Globus pallidus (tissue), 1 donor: ENCODE data around the gene TSPAN17.

Experiments used
- DNase-seq: peaks from one replicate; pipeline ENCODE4 v3.0.0-alpha.2; 2015; ENCODE audit warnings: low spot score

Gene TSPAN17

DNA sequence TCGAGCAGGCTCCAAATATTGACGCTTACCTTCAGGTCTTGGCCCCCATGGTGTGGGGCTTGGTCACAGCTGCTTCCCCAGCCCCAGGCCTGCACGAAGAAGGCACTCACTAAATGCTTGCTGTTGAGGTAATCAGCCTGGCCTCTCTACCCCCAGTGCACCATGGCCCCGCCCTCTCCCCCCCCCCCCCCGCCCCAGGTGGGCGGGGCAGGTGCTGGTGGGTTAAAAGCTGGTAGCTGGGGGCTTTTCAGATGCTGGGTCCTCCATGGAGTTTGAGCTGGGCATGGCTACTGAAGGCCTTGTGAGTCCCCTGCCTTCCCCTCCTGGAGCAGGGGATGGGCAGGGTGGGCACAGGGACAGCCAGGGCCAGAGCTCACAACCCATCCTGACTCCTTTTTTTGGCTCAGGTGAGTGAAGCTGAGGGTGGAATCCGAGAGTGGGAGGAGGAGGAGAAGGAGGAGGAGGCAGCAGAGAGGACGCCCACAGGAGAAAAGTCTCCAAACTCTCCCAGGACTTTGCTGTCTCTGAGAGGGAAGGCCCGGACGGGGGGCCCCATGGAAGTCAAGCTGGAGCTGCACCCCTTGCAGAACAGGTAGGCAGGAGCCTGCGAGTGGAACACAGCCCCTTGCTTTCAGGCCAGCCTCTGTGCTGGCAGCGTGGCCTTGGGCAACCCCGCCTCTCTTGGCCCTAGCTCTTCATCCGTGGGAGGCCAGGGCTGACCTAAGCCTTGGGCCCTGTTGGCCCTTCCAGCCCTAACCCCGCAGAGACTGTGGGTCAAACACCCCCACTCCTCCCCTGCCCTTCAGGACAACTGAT lies 4.4 kb upstream of the TSPAN17 start:
- no peak for DNase-seq

DNA sequence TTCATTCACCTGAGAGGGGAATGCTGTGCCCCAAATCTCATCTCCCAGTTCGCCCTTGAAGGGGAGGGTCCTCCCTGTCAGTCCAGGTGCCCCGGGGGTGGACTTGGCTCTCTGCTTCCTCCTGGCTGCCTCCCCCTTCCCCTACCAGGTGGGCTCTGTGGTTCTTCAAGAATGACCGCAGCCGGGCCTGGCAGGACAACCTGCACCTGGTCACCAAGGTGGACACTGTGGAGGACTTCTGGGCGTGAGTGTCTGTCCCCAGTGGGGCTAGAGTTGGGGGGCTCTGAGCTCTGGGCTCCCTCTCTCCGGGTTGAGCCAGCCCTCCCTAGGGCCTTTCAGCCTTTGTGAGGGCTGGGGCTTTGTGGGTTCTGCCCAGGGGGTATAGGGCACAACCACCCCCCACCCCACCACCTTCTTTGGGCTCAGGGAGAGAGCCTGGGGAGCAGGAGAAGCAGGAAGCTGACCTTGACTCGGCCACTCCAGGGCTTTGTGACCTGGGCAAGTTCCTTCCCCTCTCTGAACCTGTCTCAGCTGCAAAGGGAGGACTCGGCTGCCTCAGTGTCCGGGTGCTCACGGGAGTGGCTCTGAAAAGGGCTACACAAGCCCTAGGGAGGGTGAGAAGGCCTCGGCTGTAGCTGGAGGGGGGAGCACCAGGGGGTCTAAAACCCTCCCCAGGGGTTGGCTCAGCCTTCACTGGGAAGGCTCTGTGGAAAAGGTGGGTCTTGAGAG lies 3.6 kb upstream of the TSPAN17 start:
- DNase-seq: no peak

- DNase-seq: no peak
Measured at GRCh38 chr5:176644294-176644693, 3.0 kb upstream of the TSPAN17 start.

DNA sequence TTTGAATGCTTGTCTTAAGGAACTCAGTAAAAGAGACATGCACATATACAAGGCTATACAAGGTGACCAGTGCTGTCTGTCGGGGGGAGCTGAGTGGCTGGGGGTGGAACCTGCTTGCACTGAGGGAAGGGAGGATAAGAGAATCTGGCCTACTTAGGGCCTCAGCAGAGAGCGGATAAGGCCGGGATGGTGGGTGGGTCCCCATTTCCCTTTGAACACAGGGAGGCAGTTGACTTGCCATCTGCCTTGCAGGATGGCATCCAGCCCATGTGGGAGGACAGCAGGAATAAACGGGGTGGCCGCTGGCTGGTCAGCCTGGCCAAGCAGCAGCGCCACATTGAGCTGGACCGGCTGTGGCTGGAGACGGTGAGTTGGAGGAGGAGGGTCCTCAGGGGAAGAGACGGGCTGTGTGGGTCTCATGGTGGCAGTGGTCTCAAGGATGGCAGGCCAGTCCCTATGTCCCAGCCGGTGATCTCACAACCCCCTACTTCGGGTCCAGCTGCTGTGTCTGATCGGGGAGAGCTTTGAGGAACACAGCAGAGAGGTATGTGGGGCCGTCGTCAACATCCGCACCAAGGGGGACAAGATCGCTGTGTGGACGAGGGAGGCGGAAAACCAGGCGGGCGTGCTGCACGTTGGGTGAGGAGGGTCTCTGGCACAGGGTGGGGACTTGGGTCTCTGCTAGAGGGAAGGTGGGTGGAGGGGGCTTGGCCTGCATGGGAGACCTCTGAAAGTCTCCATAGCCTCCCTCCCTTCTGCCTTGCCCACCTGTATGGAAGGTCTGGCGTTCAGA lies 2.2 kb upstream of the TSPAN17 start:
- no peak for DNase-seq

- no peak for DNase-seq
Measured at GRCh38 chr5:176646049-176646706, 1.1 kb upstream of the TSPAN17 start.

- no peak for DNase-seq
Measured at GRCh38 chr5:176646707-176647029, 616 bp upstream of the TSPAN17 start.

DNA sequence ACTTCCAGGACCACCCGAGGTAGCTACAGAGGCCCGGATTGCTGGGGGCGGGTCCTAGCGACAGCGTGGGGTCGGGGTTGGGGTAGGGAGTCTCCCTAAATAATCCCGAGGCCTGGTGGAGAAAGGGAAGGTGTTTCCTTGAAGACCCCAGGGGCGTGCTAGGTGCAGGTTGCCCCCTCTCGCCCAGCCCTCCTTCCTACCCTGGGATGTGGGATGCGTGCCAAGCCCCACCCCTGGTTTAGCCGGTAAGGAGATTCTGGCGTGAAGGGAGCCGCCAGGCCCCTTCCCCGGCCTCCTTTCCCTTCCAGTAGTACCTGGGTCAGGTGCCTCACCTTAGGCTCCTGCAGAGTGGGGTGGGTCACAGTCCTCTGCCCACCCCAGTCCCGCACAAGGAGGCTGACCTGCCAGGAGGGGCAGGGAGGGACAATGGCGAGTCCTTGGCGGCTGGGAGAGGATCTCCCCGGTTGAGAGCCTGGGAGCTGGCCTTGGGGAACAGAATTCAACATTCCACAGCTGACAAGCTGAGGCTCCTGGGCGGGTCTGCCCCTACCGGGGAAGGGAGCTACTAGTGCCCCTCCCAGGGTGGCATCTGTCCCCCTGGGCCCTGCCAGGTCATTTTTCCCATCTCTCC lies 674 bp downstream of the TSPAN17 start:
- DNase-seq: no peak

DNA sequence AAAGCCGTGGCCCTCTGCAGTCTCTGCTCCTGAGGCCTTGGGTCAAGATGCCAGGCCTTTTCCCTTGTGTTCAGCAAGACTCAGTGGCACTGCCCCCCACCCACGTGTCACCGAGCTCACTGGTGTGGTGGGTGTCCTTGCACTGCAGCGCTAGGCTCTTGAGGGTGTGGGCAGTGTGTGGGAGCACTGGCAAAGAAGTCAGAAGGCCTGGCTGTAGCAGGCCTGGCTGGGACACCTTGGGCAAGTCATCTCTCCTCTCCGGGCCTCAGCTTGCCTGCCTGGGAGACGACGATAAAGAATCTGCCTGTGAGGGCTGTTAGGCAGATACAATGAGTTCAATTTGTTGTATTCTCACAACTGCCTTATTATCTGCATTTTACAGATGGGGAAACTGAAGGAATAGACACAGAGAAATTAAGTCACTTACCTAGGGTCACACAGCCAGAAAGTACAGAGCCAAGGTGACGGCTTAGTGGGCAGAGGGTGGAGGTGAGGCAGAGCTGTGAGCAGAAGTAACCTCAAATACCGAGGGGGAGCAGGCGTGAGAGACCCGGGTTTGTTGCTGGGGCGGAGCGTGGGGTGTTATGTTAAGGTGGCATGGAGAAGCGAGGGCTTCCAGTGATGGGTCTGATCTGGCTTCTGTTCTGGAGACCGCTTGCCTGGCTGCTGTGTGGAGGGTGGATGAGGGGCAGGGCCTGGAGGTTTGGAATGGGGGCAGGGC lies 1.4 kb downstream of the TSPAN17 start:
- DNase-seq: no peak

DNA sequence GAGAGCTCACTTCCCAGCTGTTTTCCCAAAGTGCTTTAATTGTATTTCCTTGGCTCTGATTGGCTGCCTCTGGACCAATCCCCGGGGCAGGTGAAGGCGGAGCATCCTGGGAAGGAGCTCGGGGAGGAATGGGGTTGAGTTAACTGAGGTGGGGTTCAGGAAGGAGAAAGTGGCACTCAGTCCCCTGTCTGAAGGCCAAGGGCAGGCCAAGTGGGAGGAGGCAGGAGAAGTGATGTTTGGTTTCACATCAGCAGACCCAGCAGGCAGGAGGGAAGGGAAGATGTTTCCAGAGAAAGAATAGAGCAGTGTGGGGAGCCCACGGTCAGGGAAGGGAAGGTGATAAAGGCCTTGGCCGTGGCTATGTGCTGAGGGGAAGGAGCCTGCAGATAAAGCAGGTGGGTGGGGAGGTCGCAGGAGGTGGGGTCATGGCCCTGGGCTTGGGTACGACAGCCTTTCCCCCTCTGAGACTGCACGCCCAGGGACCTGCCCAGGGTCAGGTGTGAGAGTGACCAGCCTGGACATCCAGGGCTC lies 3.1 kb downstream of the TSPAN17 start:
- no peak for DNase-seq

GRCh38 chr5:176651472-176651980 lies 4.2 kb downstream of the TSPAN17 start:
- DNase-seq: no peak

- no peak for DNase-seq
Measured at GRCh38 chr5:176652136-176652535, 4.9 kb downstream of the TSPAN17 start.

DNA sequence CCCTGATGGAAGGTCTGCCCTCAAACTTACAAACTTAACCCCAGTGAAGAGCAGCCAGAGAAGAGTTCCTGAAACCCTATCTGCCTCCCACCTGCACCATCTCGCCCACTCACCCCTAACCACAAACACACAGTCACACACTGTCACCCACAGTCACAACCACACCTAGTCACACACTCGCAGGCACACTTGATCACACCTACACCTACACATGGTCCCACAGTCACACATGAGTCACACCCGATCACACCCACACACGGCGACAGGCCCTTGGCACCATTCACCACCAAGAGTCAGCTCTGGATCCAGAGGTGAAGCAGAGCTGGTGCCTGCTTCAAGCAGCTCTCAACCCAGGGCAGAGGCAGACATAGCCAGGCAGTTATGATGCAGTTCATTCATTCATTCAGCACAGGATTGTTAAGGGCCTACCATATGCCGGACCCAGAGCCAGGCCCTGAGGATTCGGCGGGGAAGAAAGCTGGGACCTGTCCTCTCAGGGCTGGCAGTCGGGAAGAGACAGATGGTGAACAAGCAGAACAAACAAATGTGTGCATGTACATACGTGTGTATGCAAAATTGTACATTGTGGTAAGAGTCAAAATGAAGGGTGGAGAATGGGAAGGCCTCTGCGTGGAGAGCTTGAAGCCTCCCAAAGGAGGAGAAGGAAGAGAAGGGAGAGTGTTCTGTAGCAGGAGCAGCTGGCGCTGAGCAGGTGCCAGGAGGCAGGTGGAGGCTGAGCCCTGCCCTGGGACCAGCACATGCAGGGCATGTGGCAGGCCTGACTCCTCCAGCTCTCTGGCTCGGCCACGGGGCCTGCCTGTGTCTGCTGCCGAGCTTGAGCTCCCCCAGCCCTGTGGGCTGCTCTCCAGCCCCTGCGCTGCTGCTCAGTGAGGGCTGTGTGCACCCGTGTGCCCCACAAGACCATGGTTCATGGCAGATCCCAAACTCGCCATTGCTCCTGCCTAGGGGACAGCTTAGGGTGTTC lies 6.4 kb downstream of the TSPAN17 start:
- no peak for DNase-seq

DNA sequence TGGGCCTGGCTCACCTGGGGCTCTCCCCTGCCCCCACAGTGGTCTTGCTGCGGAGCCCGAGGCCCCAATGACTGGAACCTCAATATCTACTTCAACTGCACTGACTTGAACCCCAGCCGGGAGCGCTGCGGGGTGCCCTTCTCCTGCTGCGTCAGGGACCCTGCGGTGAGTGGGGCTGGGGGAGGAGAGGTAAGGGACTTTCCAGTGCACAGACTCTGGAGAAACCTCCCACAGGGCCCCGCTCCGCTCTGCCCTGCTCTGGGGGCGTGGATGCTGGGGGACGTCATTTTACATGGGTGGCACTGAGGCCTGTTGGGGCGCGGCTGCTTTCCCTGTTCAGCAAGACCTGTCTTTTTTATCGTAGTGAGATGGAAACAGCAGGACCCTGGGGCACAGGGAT lies 7.6 kb downstream of the TSPAN17 start:
- no peak for DNase-seq

- no peak for DNase-seq
Measured at GRCh38 chr5:176656467-176656990, 9.2 kb downstream of the TSPAN17 start.

GRCh38 chr5:176658007-176658599 lies 10.8 kb downstream of the TSPAN17 start:
- peak; percentile 65 for DNase-seq

DNA sequence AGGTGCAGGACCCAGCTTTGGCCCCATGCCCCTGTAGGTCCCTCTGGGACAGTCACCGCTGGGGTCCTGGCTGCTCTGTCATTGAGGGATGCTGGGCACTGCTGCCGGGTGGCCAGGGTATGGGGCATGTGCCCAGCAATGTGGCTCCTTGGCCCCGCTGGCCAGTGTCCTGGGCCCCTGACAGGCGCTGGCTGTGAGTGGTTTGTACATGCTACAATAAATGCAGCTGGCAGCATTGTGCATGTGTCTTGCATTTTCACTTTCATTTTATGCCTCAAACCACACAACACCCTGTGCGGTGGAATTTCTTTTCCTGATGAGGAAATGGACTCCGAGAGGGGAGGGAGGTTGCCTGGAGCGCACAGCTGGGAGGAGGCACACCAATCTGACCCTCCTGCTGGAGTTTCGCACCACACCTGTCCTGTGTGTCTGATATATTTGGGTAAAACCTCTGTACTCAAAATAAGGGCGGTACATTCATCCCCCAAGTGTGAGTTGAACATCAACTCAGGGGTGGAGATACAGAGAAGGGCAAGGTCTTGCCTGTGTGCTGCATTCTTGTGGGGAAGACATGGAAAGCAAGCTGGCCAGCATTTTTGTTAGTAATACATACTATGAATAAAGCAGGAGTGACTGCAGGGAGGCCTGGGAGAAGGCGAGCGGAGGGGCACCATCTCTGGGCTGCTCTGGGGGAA lies 11.7 kb downstream of the TSPAN17 start:
- no peak for DNase-seq

DNA sequence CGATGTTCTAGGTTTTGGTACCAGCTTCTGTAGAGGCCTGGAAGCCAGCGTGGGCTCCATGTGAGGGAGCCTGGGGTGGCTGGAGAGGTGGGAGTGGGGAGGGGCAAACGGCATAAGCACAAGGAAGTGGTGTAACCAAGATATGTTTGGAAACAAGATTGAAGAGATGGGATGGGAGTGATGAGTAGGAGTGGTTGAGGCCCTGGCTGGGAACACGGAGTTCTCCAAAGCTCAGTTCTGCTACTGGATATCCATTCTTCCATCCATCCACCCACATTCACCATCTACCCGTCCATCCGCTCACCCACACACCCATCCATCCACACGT lies 12.2 kb downstream of the TSPAN17 start:
- DNase-seq: no peak

GRCh38 chr5:176659860-176660461 lies 12.7 kb downstream of the TSPAN17 start:
- DNase-seq: no peak
